SK-N-SH (cell line): Measurements from ENCODE around the gene CUX1. TPM values are rescaled to one million over a fixed set of nuclear protein-coding genes. Genes with fewer than 3 reads are reported as not detected.

Experiments used
- CTCF ChIA-PET: fragments of 300-600, 350-600 bp; formaldehyde crosslinking; extraction: SDS; loops from one replicate; lab custom pipeline; 2021; lab: Yijun Ruan, JAX
- POLR2A ChIA-PET: fragments of 350-600 bp; sonication (Branson Sonifier 250); formaldehyde crosslinking; extraction: SDS; loops from one replicate; lab custom pipeline; 2020; ENCODE audit warnings: antibody characterized with exemption, inconsistent platforms; lab: Yijun Ruan, JAX
- DNase-seq: peaks from one replicate; pipeline ENCODE4 v3.0.0; 2012
- H2AFZ ChIP-seq: fragments of 200-600 bp; sonication (generic); 2 replicates; pipeline ENCODE4 v1.8.1; 2016; ENCODE audit warnings: antibody characterized with exemption, mild to moderate bottlenecking, low read depth
- H3F3A ChIP-seq: fragments of 200-600 bp; sonication (generic); replicated peaks from 2 replicates; pipeline ENCODE3; 2016; ENCODE audit warnings: antibody characterized with exemption, mild to moderate bottlenecking; ENCODE audit not compliant: insufficient read depth
- H3K27ac ChIP-seq, 2 experiments: fragments of 200-500 bp in 1 of 2; fragments of 200-600 bp in 1 of 2; sonication (Bioruptor generic) in 1 of 2; sonication (generic), shearing (Covaris generic) in 1 of 2; 2 replicates each; pipeline versions ENCODE4 v1.5.1 to v1.6.1; 2014 to 2016; ENCODE audit warnings: low read depth in 2 of 2, inconsistent platforms in 1 of 2, low read length in 1 of 2, mild to moderate bottlenecking in 1 of 2, mixed read lengths in 1 of 2
- H3K27me3 ChIP-seq: fragments of 200-600 bp; sonication (generic), shearing (Covaris generic); 2 replicates; pipeline ENCODE4 v1.6.1; 2016; ENCODE audit warnings: mixed run types; ENCODE audit not compliant: insufficient read depth
- H3K36me3 ChIP-seq, 2 experiments: fragments of 200-500 bp in 1 of 2; fragments of 200-600 bp in 1 of 2; sonication (Bioruptor generic) in 1 of 2; sonication (generic) in 1 of 2; replicated peaks in 1 of 2; 2 replicates each; pipeline versions ENCODE3 to v1.5.1; 2014 to 2016; ENCODE audit warnings: low read length in 1 of 2, mild to moderate bottlenecking in 1 of 2; ENCODE audit not compliant: insufficient read depth in 2 of 2, control insufficient read depth in 1 of 2
- H3K4me1 ChIP-seq, 2 experiments: fragments of 200-500 bp in 1 of 2; fragments of 200-600 bp in 1 of 2; sonication (Bioruptor generic) in 1 of 2; sonication (generic), shearing (Covaris generic) in 1 of 2; 2 replicates each; pipeline versions ENCODE4 v1.5.1 to v1.6.1; 2014 to 2016; ENCODE audit warnings: low read depth in 1 of 2, low read length in 1 of 2, mixed run types in 1 of 2; ENCODE audit not compliant: insufficient read depth in 2 of 2, control insufficient read depth in 1 of 2
- H3K4me2 ChIP-seq: fragments of 200-600 bp; sonication (generic), shearing (Covaris generic); 2 replicates; pipeline ENCODE4 v1.6.1; 2017; ENCODE audit warnings: mixed run types
- H3K4me3 ChIP-seq, 2 experiments: fragments of 200-500 bp in 1 of 2; fragments of 200-600 bp in 1 of 2; sonication (Bioruptor generic) in 1 of 2; sonication (generic), shearing (Covaris generic) in 1 of 2; 2 replicates each; pipeline versions ENCODE4 v1.5.1 to v1.8.1; 2014 to 2016; ENCODE audit warnings: low read depth in 2 of 2, inconsistent platforms in 1 of 2, low read length in 1 of 2, mild to moderate bottlenecking in 1 of 2, mixed read lengths in 1 of 2, moderate library complexity in 1 of 2
- H3K79me2 ChIP-seq: fragments of 200-600 bp; sonication (generic); 2 replicates; pipeline ENCODE4 v1.8.1; 2017; ENCODE audit warnings: mild to moderate bottlenecking; ENCODE audit not compliant: insufficient read depth
- H3K9ac ChIP-seq: fragments of 200-600 bp; sonication (generic); 2 replicates; pipeline ENCODE4 v1.6.1; 2017; ENCODE audit warnings: mixed run types
- H3K9me2 ChIP-seq: fragments of 200-600 bp; sonication (generic); 2 replicates; pipeline ENCODE4 v1.6.1; 2017; ENCODE audit warnings: mixed run types
- H3K9me3 ChIP-seq: fragments of 200-600 bp; sonication (generic); 2 replicates; pipeline ENCODE4 v1.6.1; 2017; ENCODE audit warnings: mixed run types, mild to moderate bottlenecking, moderate library complexity
- H4K20me1 ChIP-seq: fragments of 200-600 bp; sonication (generic); 2 replicates; pipeline ENCODE4 v1.6.1; 2017; ENCODE audit warnings: mild to moderate bottlenecking, mixed run types; ENCODE audit not compliant: insufficient read depth
- GABPA ChIP-seq: IDR thresholded peaks from 2 replicates; pipeline ENCODE4 v1.4.0; 2012; ENCODE audit warnings: low read depth, mild to moderate bottlenecking
- JUND ChIP-seq: IDR thresholded peaks from 2 replicates; pipeline ENCODE4 v1.4.0; 2012
- MAX ChIP-seq: IDR thresholded peaks from 2 replicates; pipeline ENCODE4 v1.4.0; 2012; ENCODE audit warnings: low read depth
- NFIC ChIP-seq: IDR thresholded peaks from 2 replicates; pipeline ENCODE4 v1.4.0; 2012; ENCODE audit warnings: borderline replicate concordance
- NRF1 ChIP-seq: IDR thresholded peaks from 2 replicates; pipeline ENCODE4 v1.6.1; 2012; ENCODE audit warnings: low read depth, mild to moderate bottlenecking, low read length
- PBX3 ChIP-seq: IDR thresholded peaks from 2 replicates; pipeline ENCODE4; 2012
- POLR2AphosphoS5 ChIP-seq: IDR thresholded peaks from 2 replicates; pipeline ENCODE4 v1.6.1; 2012; ENCODE audit warnings: low read depth, low read length
- RAD21 ChIP-seq: IDR thresholded peaks from 2 replicates; pipeline ENCODE4 v1.6.1; 2012; ENCODE audit warnings: mild to moderate bottlenecking, low read length
- RFX5 ChIP-seq: IDR thresholded peaks from 2 replicates; pipeline ENCODE4 v1.6.1; 2012; ENCODE audit warnings: mild to moderate bottlenecking, improper control_type of control experiment, low read length
- RXRA ChIP-seq: IDR thresholded peaks from 2 replicates; pipeline ENCODE4 v1.4.0; 2012; ENCODE audit warnings: low read depth, mild to moderate bottlenecking, borderline replicate concordance
- SIN3A ChIP-seq: IDR thresholded peaks from 2 replicates; pipeline ENCODE4 v1.6.1; 2012; ENCODE audit warnings: low read depth, mild to moderate bottlenecking, low read length, moderate library complexity, borderline replicate concordance
- ZBTB33 ChIP-seq: IDR thresholded peaks from 2 replicates; pipeline ENCODE4 v1.4.0; 2012; ENCODE audit warnings: low read depth, borderline replicate concordance
- WGBS: methylation state at CpG from one replicate; pipeline ENCODE4 v1.1.6; 2017; ENCODE audit warnings: low lambda C conversion rate; 5-methylcytosine and 5-hydroxymethylcytosine counted together
- polyA plus RNA-seq, 3 experiments: library from polyadenylated mRNA; depleted of rRNA; stranded (reverse); fragments of >200 nt; gene quantifications; 2 replicates each; pipeline ENCODE4 v1.2.3, GENCODE V29; 2012
- TF ChIP-seq, protein P1 (sequence below): fragments of 150-350 bp; IDR thresholded peaks from 2 replicates; pipeline ENCODE4 v1.6.1; 2017; ENCODE audit warnings: antibody characterized with exemption, low read length, low read depth, borderline replicate concordance
- TF ChIP-seq, protein P2 (sequence below): IDR thresholded peaks from 2 replicates; pipeline ENCODE4 v1.6.1; 2012; ENCODE audit warnings: mild to moderate bottlenecking, low read depth, low read length, moderate library complexity
- TF ChIP-seq, protein P3 (sequence below): IDR thresholded peaks from 2 replicates; pipeline ENCODE4 v1.4.0; 2012; ENCODE audit warnings: low read depth, borderline replicate concordance

The CUX1 gene
- polyA plus RNA-seq, 1 of the 3 experiments (the other 2 are of a cell fraction) = 68.6 TPM

- Histone ChIP-seq H3K9ac (no peak overlapping the region), H3K36me3 (peaks cover 1 to 12% of the 10 kb centered on the region in 2 experiments), H2AFZ (no peak overlapping the region), H3K79me2 (peaks cover 16% of the 10 kb centered on the region), H3F3A (peaks cover 9% of the 10 kb centered on the region), H3K9me3 (no peaks in the 10 kb centered on the region), H3K27me3 (no peaks in the 10 kb centered on the region), H3K4me2 (no peak overlapping the region), H3K27ac (no peak overlapping the region), H3K4me1 (peaks cover 16 to 27% of the 10 kb centered on the region in 2 experiments; a peak in 3 of 4 replicates), H4K20me1 (no peaks in the 10 kb centered on the region), H3K9me2 (no peaks in the 10 kb centered on the region), H3K4me3 (no peak overlapping the region)
- no peak for DNase-seq
- TF ChIP-seq, protein P1, sequence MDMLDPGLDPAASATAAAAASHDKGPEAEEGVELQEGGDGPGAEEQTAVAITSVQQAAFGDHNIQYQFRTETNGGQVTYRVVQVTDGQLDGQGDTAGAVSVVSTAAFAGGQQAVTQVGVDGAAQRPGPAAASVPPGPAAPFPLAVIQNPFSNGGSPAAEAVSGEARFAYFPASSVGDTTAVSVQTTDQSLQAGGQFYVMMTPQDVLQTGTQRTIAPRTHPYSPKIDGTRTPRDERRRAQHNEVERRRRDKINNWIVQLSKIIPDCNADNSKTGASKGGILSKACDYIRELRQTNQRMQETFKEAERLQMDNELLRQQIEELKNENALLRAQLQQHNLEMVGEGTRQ = no peak
- TF ChIP-seq ZBTB33 (no peak), RXRA (no peak), POLR2AphosphoS5 (no peak), GABPA (no peak), SIN3A (no peak), PBX3 (no peak), NRF1 (no peak), MAX (no peak), RAD21 (no peak), RFX5 (no peak), JUND (no peak), NFIC (no peak)
- TF ChIP-seq, protein P2, sequence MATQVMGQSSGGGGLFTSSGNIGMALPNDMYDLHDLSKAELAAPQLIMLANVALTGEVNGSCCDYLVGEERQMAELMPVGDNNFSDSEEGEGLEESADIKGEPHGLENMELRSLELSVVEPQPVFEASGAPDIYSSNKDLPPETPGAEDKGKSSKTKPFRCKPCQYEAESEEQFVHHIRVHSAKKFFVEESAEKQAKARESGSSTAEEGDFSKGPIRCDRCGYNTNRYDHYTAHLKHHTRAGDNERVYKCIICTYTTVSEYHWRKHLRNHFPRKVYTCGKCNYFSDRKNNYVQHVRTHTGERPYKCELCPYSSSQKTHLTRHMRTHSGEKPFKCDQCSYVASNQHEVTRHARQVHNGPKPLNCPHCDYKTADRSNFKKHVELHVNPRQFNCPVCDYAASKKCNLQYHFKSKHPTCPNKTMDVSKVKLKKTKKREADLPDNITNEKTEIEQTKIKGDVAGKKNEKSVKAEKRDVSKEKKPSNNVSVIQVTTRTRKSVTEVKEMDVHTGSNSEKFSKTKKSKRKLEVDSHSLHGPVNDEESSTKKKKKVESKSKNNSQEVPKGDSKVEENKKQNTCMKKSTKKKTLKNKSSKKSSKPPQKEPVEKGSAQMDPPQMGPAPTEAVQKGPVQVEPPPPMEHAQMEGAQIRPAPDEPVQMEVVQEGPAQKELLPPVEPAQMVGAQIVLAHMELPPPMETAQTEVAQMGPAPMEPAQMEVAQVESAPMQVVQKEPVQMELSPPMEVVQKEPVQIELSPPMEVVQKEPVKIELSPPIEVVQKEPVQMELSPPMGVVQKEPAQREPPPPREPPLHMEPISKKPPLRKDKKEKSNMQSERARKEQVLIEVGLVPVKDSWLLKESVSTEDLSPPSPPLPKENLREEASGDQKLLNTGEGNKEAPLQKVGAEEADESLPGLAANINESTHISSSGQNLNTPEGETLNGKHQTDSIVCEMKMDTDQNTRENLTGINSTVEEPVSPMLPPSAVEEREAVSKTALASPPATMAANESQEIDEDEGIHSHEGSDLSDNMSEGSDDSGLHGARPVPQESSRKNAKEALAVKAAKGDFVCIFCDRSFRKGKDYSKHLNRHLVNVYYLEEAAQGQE = no peak
- TF ChIP-seq, protein P3, sequence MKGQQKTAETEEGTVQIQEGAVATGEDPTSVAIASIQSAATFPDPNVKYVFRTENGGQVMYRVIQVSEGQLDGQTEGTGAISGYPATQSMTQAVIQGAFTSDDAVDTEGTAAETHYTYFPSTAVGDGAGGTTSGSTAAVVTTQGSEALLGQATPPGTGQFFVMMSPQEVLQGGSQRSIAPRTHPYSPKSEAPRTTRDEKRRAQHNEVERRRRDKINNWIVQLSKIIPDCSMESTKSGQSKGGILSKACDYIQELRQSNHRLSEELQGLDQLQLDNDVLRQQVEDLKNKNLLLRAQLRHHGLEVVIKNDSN = no peak
- WGBS = 84% methylated on average over 5 of the region's 5 CpGs
- POLR2A ChIA-PET = no interaction called here
- CTCF ChIA-PET = interaction anchor here (0.6 kb wide), 1 partner anchor 420 kb away, joined by 3 read pairs; no protein-coding TSS in a partner anchor
Measured at GRCh38 chr7:102120666-102121195, 303.3 kb downstream of the CUX1 start.
